DND-41 (cell line): ENCODE data around the gene P4HA2.
"Not testable (repeated sequence)": the region's sequence is repeated elsewhere in the genome, so short reads cannot be mapped to it uniquely, and the experiment has no call there.

ENCODE experiments used
- ATAC-seq: fragments of 200-7000 bp; cut with Tn5 transposase; 3 replicates; pipeline ENCODE4 v1.9.1; 2021; ENCODE audit warnings: low read depth; ENCODE audit not compliant: insufficient read depth
- DNase-seq: peaks from one replicate; pipeline ENCODE4 v3.0.0-alpha.2; 2020
- H2AFZ ChIP-seq: 2 replicates; pipeline ENCODE4 v1.6.0; 2012; ENCODE audit warnings: low read depth, low read length
- H3K27ac ChIP-seq: 2 replicates; pipeline ENCODE4 v1.5.1; 2012; ENCODE audit warnings: low read length, inconsistent platforms
- H3K27me3 ChIP-seq: fragments of 200-600 bp; sonication (generic); 2 replicates; pipeline ENCODE4 v1.6.0; 2012; ENCODE audit warnings: low read length, mild to moderate bottlenecking, inconsistent platforms; ENCODE audit not compliant: insufficient read depth, poor library complexity
- H3K36me3 ChIP-seq: 2 replicates; pipeline ENCODE4 v1.5.1; 2012; ENCODE audit warnings: low read length, inconsistent platforms; ENCODE audit not compliant: insufficient read depth
- H3K4me1 ChIP-seq: 2 replicates; pipeline ENCODE4 v1.5.1; 2012; ENCODE audit warnings: mild to moderate bottlenecking, low read length; ENCODE audit not compliant: insufficient read depth
- H3K4me2 ChIP-seq: 2 replicates; pipeline ENCODE4 v1.6.0; 2012; ENCODE audit warnings: mild to moderate bottlenecking, moderate library complexity, low read length, inconsistent platforms; ENCODE audit not compliant: insufficient read depth
- H3K4me3 ChIP-seq, 2 experiments: fragments of 200-600 bp in 1 of 2; shearing (Covaris generic) in 1 of 2; 2 replicates each; pipeline ENCODE4 v1.5.1; 2012 to 2016; ENCODE audit warnings: inconsistent platforms in 2 of 2, low read length in 2 of 2, mild to moderate bottlenecking in 2 of 2, low read depth in 1 of 2, moderate library complexity in 1 of 2
- H3K79me2 ChIP-seq: 2 replicates; pipeline ENCODE4 v1.6.0; 2012; ENCODE audit warnings: low read length, inconsistent platforms; ENCODE audit not compliant: insufficient read depth
- H3K9ac ChIP-seq: 2 replicates; pipeline ENCODE4 v1.6.0; 2012; ENCODE audit warnings: low read depth, mild to moderate bottlenecking, inconsistent platforms, low read length, moderate library complexity
- H3K9me3 ChIP-seq: 2 replicates; pipeline ENCODE4 v1.5.1; 2012; ENCODE audit warnings: low read length, moderate library complexity, mild to moderate bottlenecking, inconsistent platforms; ENCODE audit not compliant: insufficient read depth, severe bottlenecking
- H4K20me1 ChIP-seq: 2 replicates; pipeline ENCODE4 v1.6.0; 2012; ENCODE audit warnings: low read length; ENCODE audit not compliant: insufficient read depth
- EZH2 ChIP-seq: IDR thresholded peaks from 3 replicates; pipeline ENCODE4 v1.6.1; 2012; ENCODE audit warnings: borderline replicate concordance, low read depth, mild to moderate bottlenecking, moderate library complexity, low read length, inconsistent platforms; ENCODE audit not compliant: severe bottlenecking
- TF ChIP-seq, protein P1 (sequence below): IDR thresholded peaks from 2 replicates; pipeline ENCODE4 v1.5.1; 2012; ENCODE audit warnings: borderline replicate concordance, low read length, moderate library complexity, mild to moderate bottlenecking; ENCODE audit not compliant: poor library complexity, severe bottlenecking; ENCODE audit errors: extremely low read depth

Gene P4HA2

GRCh38 chr5:132176987-132177386, 50.7 kb downstream of the P4HA2 start:
- Histone ChIP-seq H3K9me3 (no peaks in the 10 kb centered on the region), H3K36me3 (no peaks in the 10 kb centered on the region), H3K27me3 (no peaks in the 10 kb centered on the region), H3K4me3 (no peak overlapping the region), H3K4me2 (no peak overlapping the region), H2AFZ (no peak overlapping the region), H3K79me2 (no peaks in the 10 kb centered on the region), H3K9ac (no peak overlapping the region), H3K4me1 (no peaks in the 10 kb centered on the region), H4K20me1 (no peaks in the 10 kb centered on the region), H3K27ac (no peak overlapping the region)
- TF ChIP-seq, protein P1, sequence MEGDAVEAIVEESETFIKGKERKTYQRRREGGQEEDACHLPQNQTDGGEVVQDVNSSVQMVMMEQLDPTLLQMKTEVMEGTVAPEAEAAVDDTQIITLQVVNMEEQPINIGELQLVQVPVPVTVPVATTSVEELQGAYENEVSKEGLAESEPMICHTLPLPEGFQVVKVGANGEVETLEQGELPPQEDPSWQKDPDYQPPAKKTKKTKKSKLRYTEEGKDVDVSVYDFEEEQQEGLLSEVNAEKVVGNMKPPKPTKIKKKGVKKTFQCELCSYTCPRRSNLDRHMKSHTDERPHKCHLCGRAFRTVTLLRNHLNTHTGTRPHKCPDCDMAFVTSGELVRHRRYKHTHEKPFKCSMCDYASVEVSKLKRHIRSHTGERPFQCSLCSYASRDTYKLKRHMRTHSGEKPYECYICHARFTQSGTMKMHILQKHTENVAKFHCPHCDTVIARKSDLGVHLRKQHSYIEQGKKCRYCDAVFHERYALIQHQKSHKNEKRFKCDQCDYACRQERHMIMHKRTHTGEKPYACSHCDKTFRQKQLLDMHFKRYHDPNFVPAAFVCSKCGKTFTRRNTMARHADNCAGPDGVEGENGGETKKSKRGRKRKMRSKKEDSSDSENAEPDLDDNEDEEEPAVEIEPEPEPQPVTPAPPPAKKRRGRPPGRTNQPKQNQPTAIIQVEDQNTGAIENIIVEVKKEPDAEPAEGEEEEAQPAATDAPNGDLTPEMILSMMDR = no peak
- no peak for TF ChIP-seq EZH2
- DNase-seq (no peak), ATAC-seq (no peak)

GRCh38 chr5:132176521-132176945, 51.1 kb downstream of the P4HA2 start:
- Histone ChIP-seq H3K4me3 (no peak overlapping the region), H2AFZ (no peak overlapping the region), H3K9me3 (no peaks in the 10 kb centered on the region), H3K27ac (no peak overlapping the region), H3K4me1 (no peaks in the 10 kb centered on the region), H3K27me3 (no peaks in the 10 kb centered on the region), H3K4me2 (no peak overlapping the region), H4K20me1 (no peaks in the 10 kb centered on the region), H3K79me2 (no peaks in the 10 kb centered on the region), H3K36me3 (no peaks in the 10 kb centered on the region), H3K9ac (no peak overlapping the region)
- ATAC-seq = no peak
- TF ChIP-seq, protein P1 = no peak
- no peak for TF ChIP-seq EZH2
- DNase-seq = no peak

DNA sequence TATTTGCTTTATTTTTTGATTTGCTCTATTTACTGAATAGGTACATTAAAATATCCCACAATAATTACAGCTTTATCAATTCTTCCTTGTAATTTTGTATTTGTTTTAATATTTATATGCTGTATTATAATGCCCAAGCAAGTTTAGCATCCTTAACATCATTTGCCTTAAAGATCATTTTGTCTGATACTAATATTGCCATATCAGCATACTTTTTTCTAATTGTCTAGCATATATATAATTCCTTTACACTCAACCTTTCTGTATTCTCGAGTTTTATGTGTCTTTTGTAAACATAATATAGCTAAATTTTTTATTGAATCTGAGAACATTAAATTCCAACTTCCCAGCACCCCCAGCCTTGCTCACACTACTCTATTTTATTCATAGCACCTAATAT, 64.7 kb downstream of the P4HA2 start:
- no peak overlapping the region for H3K27ac ChIP-seq
- H3K9me3 ChIP-seq = no peaks in the 10 kb centered on the region
- H3K79me2 ChIP-seq = no peaks in the 10 kb centered on the region
- H2AFZ ChIP-seq = no peak overlapping the region
- ATAC-seq (no peak), DNase-seq (no peak)
- H3K9ac ChIP-seq = no peak overlapping the region
- H3K4me1 ChIP-seq = no peaks in the 10 kb centered on the region
- TF ChIP-seq, protein P1 = no peak
- no peak for TF ChIP-seq EZH2
- no peak overlapping the region for H3K4me2 ChIP-seq
- H3K4me3 ChIP-seq = no peak overlapping the region
- no peaks in the 10 kb centered on the region for H3K27me3 ChIP-seq
- H4K20me1 ChIP-seq = no peaks in the 10 kb centered on the region
- H3K36me3 ChIP-seq = no peaks in the 10 kb centered on the region

GRCh38 chr5:132161574-132162326, 65.9 kb downstream of the P4HA2 start:
- not testable (repeated sequence) for H4K20me1 ChIP-seq, H3K79me2 ChIP-seq, H3K4me1 ChIP-seq, H2AFZ ChIP-seq, H3K27me3 ChIP-seq, ATAC-seq, H3K9me3 ChIP-seq, H3K4me2 ChIP-seq, DNase-seq, H3K4me3 ChIP-seq, H3K36me3 ChIP-seq, H3K9ac ChIP-seq, H3K27ac ChIP-seq
